Measurements from ENCODE around the gene RNF130.
"Not testable (repeated sequence)": the region's sequence is repeated elsewhere in the genome, so short reads cannot be mapped to it uniquely, and the experiment has no call there.

Gene RNF130

DNA sequence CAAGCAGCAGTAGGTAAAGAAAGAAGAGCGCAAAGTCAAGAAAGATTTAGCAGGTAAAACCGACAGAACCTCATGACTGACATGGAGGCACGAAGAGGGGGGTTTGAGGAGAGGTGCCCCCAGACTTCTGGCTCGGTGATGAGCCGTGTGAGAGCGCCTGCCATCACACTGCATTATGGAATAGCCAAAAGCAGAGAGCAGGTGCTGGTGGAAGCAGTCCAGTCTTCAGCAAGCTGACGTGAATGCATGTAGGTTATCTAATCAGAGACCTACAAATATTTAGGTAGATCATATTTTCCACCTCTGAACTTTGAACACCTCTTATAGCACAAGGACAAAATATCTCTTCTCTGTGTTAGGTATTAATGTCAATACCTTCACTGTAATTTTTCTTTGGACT is 68.4 kb downstream of the RNF130 start:
- no peak overlapping the region for H3K27ac ChIP-seq
- TF ChIP-seq, protein P1, sequence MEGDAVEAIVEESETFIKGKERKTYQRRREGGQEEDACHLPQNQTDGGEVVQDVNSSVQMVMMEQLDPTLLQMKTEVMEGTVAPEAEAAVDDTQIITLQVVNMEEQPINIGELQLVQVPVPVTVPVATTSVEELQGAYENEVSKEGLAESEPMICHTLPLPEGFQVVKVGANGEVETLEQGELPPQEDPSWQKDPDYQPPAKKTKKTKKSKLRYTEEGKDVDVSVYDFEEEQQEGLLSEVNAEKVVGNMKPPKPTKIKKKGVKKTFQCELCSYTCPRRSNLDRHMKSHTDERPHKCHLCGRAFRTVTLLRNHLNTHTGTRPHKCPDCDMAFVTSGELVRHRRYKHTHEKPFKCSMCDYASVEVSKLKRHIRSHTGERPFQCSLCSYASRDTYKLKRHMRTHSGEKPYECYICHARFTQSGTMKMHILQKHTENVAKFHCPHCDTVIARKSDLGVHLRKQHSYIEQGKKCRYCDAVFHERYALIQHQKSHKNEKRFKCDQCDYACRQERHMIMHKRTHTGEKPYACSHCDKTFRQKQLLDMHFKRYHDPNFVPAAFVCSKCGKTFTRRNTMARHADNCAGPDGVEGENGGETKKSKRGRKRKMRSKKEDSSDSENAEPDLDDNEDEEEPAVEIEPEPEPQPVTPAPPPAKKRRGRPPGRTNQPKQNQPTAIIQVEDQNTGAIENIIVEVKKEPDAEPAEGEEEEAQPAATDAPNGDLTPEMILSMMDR (IDR thresholded peaks at IDR 0.05) = no peak
- no peak overlapping the region for H3K4me3 ChIP-seq
- DNase-seq (ENCODE audit: low spot score) = no peak

DNA sequence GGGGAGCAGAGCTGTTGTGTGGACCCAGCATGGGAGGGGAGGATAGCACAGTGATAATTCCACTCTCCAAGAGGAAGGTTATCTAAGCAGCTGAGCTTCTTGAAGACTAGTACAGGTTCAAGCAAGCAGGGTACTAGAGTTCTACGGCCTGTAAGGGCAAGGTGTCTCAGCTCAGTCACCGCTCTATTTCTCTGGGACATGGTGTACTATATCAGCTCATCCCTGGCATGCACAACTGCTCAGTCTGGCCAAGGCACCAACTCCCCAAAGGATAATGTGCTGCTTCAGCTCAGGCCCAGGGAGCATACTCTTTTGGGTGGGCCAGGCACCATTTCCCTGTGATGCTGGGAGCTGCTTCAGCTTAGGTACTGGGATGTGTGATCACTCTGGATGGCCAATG is 69.8 kb downstream of the RNF130 start:
- Histone ChIP-seq H3K4me3 (no peak overlapping the region), H3K27ac (no peak overlapping the region)
- DNase-seq (ENCODE audit: low spot score) = no peak
- TF ChIP-seq, protein P1 (IDR thresholded peaks at IDR 0.05) = no peak

DNA sequence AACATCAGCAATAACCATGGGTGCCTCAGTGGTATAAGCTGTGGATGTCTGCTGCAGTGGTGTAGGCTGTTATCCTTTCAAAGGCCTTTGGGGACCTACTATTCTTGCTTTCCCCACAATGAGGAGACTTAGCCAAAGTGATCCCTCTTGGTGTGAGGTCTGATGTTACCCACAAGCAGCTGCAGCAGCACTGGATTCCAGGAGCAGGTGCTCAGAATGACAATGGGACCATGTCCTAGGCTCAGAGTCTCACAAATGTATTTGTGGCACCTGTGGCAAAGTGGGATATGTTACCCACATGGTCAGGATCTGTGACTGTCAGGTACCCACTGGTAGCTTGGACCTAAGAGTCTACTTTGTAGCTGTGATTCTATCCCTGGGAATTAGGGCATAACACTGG is 70.4 kb downstream of the RNF130 start:
- TF ChIP-seq, protein P1 (IDR thresholded peaks at IDR 0.05) = no peak
- DNase-seq (ENCODE audit: low spot score) = no peak
- Histone ChIP-seq H3K4me3 (no peak overlapping the region), H3K27ac (no peak overlapping the region)

DNA sequence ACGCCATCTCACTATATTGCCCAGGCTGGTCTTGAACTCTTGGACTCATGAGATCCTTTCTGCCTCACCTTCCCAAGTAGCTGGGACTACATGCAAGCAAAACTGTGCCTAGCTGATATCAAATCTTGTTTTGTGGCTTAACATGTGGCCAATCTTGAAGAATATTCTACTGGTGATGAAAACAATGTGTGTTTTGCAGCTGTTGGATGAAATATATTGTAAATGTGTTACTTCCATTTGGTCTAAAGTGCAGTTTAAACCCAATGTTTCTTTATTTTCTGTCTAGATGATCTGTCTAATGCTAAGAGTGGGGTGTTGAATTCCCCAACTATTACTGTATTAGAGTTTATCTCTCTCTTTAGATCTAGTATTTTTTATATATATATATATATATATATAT is 73.1 kb downstream of the RNF130 start:
- no peak overlapping the region for H3K27ac ChIP-seq
- TF ChIP-seq, protein P1 (IDR thresholded peaks at IDR 0.05) = no peak
- no peak for DNase-seq (ENCODE audit: low spot score)
- no peak overlapping the region for H3K4me3 ChIP-seq

DNA sequence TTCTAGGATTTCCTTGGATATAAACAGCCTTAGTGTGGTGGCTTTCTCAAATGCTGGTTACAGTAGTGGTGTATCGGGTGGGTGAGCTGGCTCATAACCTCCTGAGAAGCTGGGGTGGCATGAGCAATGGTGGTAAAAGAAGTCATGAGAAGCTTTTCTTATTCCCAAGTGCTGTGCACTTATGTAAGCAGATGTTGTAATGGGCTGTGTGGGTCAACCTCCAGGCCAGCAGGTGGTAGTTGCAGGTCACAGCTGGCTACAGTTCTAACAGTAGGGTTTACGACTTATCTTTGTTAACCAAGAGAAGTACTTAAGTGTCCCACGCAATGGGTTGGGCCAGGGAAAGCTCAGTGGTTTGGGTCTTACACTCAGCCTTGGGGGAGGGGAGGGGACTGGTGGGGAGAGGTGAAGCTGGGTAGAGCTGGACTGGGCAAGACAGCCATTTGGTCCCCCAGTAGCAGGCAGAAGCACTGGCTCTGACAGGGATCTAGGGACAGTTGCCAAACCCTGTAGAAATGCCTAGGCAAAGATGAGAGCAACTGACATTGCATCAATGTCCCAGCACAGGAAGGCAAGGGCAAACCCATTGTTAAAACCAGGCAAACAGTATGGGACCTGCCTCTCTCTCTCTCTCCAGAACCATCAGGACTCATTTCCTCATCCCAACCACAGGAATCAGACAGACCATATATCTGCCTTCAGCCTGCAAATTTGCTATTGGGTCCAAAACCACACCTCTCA is 76.8 kb downstream of the RNF130 start:
- H3K27ac ChIP-seq = no peak overlapping the region
- no peak overlapping the region for H3K4me3 ChIP-seq
- DNase-seq (ENCODE audit: low spot score) = no peak
- TF ChIP-seq, protein P1 (IDR thresholded peaks at IDR 0.05) = no peak

DNA sequence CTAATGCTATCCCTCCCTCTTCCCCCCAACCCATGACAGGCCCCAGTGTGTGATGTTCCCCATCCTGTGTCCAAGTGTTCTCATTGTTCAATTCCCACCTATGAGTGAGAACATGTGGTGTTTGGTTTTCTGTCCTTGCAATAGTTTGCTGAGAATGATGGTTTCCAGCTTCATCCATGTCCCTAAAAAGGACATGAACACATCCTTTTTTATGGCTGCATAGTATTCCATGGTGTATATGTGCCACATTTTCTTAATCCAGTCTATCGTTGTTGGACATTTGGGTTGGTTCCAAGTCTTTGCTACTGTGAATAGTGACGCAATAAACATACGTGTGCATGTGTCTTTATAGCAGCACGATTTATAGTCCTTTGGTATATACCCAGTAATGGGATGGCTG is 78.7 kb downstream of the RNF130 start:
- H3K4me3 ChIP-seq; DNase-seq (ENCODE audit: low spot score); H3K27ac ChIP-seq: not testable (repeated sequence)

DNA sequence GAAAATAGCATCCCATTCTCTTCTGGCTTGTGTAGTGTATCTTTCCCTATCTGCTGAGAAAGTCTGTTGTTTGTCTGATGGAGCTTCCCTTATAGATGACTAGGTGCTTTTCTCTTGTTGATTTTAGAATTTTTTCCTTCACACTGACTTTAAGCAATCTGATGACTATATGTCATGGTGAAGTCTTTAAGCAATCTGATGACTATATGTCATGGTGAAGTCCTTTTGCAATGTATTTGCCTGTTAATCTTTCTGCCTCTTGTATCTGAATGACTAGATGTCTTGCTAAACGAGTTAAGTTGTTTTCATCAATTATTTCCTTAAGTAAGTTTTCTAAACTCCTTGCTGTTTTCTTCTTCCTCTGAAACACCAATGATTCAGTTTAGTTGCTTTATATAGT is 80.5 kb downstream of the RNF130 start:
- TF ChIP-seq, protein P1 (IDR thresholded peaks at IDR 0.05) = no peak
- no peak overlapping the region for H3K4me3 ChIP-seq
- no peak overlapping the region for H3K27ac ChIP-seq
- no peak for DNase-seq (ENCODE audit: low spot score)

DNA sequence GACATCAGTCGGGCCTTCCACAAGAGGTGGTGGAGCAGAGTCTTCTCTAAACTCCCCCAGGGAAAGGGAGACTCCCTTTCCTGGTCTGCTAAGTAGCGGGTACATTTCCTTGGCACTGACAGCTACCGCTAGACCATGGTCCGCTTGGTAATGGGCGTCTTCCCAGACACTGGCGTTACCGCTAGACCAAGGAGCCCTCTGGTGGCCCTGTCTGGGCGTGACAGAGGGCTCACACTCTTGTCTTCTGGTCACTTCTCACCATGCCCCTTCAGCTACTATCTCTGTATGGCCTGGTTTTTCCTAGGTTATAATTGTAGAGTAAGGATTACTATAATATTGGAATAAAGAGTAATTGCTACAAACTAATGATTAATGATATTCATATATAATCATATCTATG is 81.0 kb downstream of the RNF130 start:
- H3K4me3 ChIP-seq, H3K27ac ChIP-seq: not testable (repeated sequence)

More for the DNA sequence above, 81.0 kb downstream of the RNF130 start:
- DNase-seq (ENCODE audit: low spot score) = not testable (repeated sequence)
